Nephron progenitor cell (in vitro differentiated cells): ENCODE data around the gene KDM5C.

Experiments
- DNase-seq: peaks from one replicate; pipeline ENCODE4 v3.0.0; 2021
- H3K27ac Mint-ChIP-seq: 2 replicates; pipeline ENCODE4 v1.8.0; 2021; ENCODE audit warnings: mild to moderate bottlenecking, moderate library complexity, mixed read lengths
- H3K27me3 Mint-ChIP-seq: 2 replicates; pipeline ENCODE4 v1.8.0; 2021; ENCODE audit warnings: mild to moderate bottlenecking, low read depth, mixed read lengths; ENCODE audit not compliant: poor library complexity
- H3K36me3 Mint-ChIP-seq: 2 replicates; pipeline ENCODE4 v1.8.0; 2021; ENCODE audit warnings: low read depth, mixed read lengths
- H3K4me1 Mint-ChIP-seq: 2 replicates; pipeline ENCODE4 v1.8.0; 2021; ENCODE audit warnings: mixed read lengths
- H3K4me3 Mint-ChIP-seq: 2 replicates; pipeline ENCODE4 v1.8.0; 2021; ENCODE audit warnings: mild to moderate bottlenecking, moderate library complexity, mixed read lengths
- H3K9me3 Mint-ChIP-seq: 2 replicates; pipeline ENCODE4 v1.8.0; 2021; ENCODE audit warnings: mild to moderate bottlenecking, moderate library complexity, mixed read lengths
- TF ChIP-seq, protein P1 (sequence below): fragments of 200-600 bp; sonication (generic); IDR thresholded peaks from 2 replicates; pipeline ENCODE4 v1.5.0; 2021; ENCODE audit warnings: antibody characterized with exemption

Gene KDM5C

GRCh38 chrX:53265771-53266574 is 41.0 kb upstream of the KDM5C start:
- H3K4me3 Mint-ChIP-seq: peak overlapping the region; percentile 26
- peak overlapping the region; percentile 76 for H3K27ac Mint-ChIP-seq
- peaks cover 4% of the 10 kb centered on the region for H3K27me3 Mint-ChIP-seq
- TF ChIP-seq, protein P1, sequence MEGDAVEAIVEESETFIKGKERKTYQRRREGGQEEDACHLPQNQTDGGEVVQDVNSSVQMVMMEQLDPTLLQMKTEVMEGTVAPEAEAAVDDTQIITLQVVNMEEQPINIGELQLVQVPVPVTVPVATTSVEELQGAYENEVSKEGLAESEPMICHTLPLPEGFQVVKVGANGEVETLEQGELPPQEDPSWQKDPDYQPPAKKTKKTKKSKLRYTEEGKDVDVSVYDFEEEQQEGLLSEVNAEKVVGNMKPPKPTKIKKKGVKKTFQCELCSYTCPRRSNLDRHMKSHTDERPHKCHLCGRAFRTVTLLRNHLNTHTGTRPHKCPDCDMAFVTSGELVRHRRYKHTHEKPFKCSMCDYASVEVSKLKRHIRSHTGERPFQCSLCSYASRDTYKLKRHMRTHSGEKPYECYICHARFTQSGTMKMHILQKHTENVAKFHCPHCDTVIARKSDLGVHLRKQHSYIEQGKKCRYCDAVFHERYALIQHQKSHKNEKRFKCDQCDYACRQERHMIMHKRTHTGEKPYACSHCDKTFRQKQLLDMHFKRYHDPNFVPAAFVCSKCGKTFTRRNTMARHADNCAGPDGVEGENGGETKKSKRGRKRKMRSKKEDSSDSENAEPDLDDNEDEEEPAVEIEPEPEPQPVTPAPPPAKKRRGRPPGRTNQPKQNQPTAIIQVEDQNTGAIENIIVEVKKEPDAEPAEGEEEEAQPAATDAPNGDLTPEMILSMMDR: no peak
- H3K9me3 Mint-ChIP-seq: peaks cover 41% of the 10 kb centered on the region
- H3K36me3 Mint-ChIP-seq: no peaks in the 10 kb centered on the region
- H3K4me1 Mint-ChIP-seq: peaks cover 40% of the 10 kb centered on the region
- no peak for DNase-seq

- no peaks in the 10 kb centered on the region for H3K36me3 Mint-ChIP-seq
- TF ChIP-seq, protein P1: no peak
- peaks cover 8% of the 10 kb centered on the region for H3K27me3 Mint-ChIP-seq
- H3K27ac Mint-ChIP-seq: no peak overlapping the region
- H3K4me1 Mint-ChIP-seq: peaks cover 43% of the 10 kb centered on the region
- H3K4me3 Mint-ChIP-seq: no peak overlapping the region
- H3K9me3 Mint-ChIP-seq: peaks cover 56% of the 10 kb centered on the region
- DNase-seq: no peak
Measured at GRCh38 chrX:53263597-53264094, 38.6 kb upstream of the KDM5C start.

DNA sequence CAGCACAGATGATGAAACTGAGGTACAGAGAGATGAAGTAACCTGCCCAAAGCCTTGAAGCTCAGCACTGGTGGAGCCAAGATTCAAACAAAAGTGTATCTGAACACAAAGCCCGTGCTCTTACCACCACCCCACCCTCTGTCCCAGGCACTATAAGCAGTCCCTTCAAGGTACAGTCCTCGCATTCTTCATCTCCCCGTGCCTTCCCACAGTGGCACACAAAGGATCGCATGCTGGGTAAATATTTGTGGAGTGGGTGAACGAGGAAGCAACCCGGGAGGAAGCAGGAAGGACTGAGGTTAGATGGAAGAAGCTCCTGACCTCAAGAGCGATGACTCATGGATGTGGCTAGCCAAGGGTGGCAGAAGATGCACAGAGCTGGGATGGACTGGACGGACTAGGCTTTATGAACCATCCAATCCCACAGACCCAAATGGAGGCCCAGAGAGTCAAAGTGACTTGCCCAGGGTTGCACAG is 37.9 kb upstream of the KDM5C start:
- Mint-ChIP-seq H3K4me1 (peaks cover 46% of the 10 kb centered on the region), H3K27me3 (peaks cover 8% of the 10 kb centered on the region), H3K27ac (no peak overlapping the region), H3K4me3 (no peak overlapping the region), H3K9me3 (peaks cover 62% of the 10 kb centered on the region), H3K36me3 (no peaks in the 10 kb centered on the region)
- no peak for DNase-seq
- TF ChIP-seq, protein P1: no peak

- Mint-ChIP-seq H3K4me1 (peaks cover 52% of the 10 kb centered on the region), H3K27ac (no peak overlapping the region), H3K36me3 (no peaks in the 10 kb centered on the region), H3K9me3 (peaks cover 68% of the 10 kb centered on the region), H3K4me3 (no peak overlapping the region), H3K27me3 (peaks cover 8% of the 10 kb centered on the region)
- no peak for DNase-seq
- TF ChIP-seq, protein P1: no peak
Measured at GRCh38 chrX:53262189-53262917, 37.3 kb upstream of the KDM5C start.

DNA sequence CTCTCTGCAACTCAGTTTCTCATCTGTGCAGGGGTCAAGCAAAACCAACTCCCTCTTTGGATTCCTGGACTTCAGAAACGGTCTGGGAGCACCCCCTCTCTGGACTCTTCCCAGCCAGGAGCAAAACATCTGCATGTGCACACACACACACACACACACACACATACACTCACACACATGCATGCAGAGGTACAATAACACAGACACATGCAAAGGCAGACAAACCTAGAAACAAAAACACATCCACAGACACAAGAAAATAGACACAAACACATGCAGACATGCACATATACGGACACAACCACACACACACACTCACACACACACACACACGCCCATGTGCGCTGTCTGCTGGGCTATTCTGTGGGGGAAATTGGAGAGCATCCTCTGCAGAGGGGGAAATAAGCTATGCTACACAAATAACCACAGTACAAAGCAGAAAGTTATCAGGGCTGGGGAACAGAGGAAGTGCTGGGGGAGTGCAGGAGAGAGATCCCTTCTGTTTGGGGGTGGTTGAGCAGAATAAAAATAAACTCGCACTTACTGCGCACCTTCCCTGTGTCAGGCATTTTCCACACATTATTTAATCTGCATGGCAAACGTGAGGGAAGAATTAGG is 36.5 kb upstream of the KDM5C start:
- H3K27me3 Mint-ChIP-seq: peaks cover 8% of the 10 kb centered on the region
- peaks cover 69% of the 10 kb centered on the region for H3K9me3 Mint-ChIP-seq
- no peak overlapping the region for H3K27ac Mint-ChIP-seq
- no peak overlapping the region for H3K4me3 Mint-ChIP-seq
- no peaks in the 10 kb centered on the region for H3K36me3 Mint-ChIP-seq
- TF ChIP-seq, protein P1: no peak
- peaks cover 52% of the 10 kb centered on the region for H3K4me1 Mint-ChIP-seq
- no peak for DNase-seq
